HG03520 (cell line): ENCODE measurements around the gene ILF2.

Source experiments
- ATAC-seq: cut with Tn5 transposase; IDR thresholded peaks from one replicate; pipeline ENCODE4 v1.9.1; 2021; ENCODE audit warnings: mild to moderate bottlenecking, moderate library complexity; ENCODE audit not compliant: unreplicated experiment

Gene ILF2

DNA sequence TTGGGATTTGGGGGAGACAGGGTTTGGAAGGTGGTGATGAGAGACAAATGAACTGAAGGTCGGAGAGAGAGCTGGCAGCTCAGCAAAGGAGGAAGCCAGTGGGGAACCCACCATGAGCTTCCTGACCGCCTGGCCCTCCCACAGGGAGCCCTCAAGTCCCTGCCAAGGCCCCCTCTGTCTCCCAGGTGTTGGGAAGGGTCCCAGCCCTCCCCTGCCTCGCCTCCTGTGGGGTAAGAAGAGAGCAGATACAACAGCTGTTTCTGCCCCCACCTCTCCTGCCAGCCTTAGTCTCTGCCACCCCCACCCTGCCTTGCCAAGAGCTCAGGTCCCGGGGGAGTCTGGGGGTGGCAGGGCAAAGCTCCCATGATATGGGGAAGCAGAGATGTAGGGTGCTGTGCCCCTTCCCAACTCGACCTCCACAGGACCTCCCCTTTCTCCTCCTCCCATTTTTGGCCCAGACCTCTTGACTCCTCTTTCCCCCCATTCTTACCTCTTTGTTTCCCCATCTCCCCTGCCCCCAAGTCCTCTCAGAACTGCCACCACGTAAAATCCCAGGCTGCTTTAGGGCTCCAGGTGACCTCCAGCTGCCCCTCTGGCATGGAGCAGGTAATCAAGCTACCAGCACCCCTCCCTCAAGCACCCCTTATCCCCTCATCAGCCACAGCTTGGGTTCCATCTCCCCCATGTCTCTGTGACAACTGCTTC is 42.0 kb downstream of the ILF2 start:
- no peak for ATAC-seq

DNA sequence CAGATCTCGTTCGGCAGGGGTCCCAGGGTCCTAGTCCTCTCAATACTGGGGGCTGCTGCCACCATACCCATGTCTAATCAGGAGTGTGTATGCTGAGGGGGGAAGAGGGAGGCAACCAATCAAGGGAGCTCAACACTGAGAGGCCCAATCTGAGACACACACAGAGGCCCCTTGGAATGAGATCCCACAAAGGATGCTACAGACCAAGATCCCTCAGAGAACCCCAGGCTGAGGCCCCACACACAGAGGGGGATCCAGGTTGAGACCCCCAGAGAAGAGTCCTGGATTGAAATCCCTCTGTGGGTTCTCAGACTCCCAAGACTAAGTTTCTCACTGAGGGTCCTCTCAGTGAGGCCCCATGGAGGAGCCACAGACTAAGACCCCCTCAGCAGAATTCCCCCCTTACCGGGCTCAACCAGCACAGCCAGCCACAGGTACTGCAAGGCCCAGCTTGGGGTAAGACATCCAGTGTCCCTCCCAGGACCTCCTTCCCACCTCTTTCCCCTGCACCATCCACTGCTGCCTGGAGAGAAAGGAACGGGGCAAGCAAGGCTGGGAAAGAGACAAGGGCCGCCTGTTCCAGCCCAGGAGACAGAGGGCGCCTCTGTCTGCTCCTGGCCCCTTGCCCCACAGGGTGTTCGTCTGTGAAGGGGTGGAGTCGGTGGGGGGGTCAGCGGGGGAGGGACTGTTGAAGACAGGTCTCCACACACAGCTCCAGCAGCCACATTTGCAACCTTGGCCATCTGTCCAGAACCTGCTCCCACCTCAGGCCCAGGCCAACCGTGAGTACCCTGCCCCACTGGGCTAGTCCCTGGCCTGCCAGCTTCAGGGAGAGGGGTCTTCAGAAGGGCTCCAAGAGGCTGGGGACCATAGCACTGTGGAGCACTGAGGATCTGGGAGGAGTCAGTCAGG is 42.8 kb downstream of the ILF2 start, which contains the start of gene S100A1:
S100A1 (plus strand) TSS at position 720 of the 912 bp plus-strand sequence. CDS start 2,088 bp downstream, outside the sequence.
- ATAC-seq, result no peak

DNA sequence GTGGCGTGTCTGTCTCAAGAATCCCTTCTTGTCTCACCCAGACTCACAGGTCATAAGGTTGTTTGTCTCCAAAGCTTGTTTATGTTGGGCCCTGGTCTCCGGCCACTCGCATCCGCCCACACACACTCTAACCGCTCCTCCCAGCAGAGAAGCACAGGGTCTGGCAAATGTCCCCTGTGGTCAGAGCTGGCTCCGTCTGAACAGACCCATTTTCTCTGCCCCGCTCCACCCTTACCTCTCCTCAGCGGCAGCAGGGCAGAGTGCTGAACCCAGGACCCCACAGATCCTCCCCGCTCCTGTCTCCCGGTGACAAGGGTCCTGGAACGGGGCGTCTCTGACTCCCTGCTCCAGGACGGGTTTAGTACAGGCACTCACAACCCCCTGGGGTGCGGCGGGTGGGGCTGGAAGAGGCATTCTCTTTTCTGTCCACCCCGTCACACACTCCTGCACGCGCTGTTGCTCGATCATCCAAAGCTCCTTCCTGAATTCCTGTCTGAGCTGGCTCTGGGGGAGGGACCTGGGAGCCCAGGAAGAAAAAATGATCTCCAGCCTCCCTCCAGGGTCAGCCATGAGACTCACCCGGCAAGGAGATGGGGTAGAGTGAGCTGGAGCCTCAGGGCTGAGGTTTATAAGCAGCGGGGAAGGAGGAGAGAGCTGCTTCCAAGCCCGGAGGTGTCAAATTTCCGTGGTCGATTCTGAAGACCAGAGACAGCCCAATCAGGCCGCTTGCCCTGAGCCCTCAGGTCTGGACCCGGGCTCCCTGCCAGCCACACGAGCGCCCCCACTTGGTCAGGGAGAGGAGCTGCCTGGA is 43.7 kb downstream of the ILF2 start, which contains the start of gene S100A13:
S100A13 (minus strand) TSS at position 602 of the 811 bp plus-strand sequence. CDS start 1,033 bp downstream, outside the sequence.
- ATAC-seq, result no peak

DNA sequence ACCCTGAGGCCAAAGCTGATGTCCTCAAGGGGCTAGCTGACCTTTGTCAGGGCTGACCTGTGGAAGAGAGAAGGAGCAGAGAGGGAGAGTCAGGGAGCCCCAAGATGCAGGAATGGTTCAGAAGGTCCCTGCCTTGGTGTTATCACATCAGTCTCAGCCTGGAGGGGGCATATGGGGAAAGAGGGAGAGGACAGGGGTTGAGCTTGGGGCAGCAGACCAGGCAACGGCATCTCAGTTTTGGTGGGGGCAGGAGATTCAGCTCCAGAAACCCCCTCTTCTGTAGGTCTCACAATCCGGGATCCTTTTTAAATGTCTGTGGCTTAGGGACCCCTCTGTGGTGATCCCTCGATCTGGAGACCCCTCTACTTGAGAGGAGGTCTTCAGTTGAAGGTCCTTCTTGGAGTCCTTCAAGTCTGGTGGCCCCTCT is 44.3 kb downstream of the ILF2 start:
- no peak for ATAC-seq

DNA sequence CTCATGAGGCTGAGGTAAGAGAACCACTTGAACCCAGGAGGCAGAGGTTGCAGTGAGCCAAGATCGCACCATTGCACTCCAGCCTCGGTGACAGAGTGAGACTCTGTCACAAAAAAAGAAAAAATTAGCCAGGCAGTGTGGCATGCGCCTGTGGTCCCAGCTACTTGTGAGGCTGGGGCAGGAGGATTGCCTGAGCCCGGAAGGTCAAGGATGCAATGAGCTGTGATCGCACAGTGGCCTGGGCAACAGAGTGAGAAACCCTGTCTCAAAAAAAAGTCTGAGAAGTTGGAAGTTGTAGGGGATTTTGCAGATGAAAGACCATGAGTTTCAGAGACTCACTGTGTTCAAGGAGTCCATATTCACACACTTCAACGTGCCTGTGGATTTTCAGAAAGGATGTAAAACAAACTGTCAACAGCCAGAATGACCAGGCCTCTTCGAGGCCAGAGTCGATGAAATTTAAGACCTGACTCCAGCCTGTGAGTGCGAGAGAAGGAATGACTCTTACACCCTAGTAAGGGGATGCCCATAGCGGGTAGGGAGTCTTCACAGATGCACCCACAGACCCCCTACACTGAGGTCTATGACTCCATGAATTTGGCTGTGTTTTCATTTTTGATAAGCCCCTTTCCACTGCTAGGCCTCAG is 45.7 kb downstream of the ILF2 start:
- no peak for ATAC-seq

DNA sequence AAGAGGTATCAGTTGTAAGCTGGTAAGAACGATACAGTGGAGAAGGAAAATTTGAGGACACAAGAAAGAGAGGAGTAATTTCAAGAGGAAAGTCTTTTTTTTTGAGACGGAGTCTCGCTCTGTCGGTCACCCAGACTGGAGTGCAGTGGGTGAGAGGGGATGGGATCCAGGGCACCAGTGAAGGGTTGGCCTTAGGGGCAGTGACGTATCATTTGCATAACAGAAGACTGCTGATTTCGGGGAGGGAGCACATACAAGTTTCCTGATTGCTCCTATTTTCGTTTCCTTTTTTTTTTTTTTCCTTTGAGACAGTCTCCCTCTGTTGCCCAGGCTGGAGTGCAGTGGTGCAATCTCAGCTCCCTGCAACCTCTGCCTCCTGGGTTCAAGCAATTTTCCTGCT is 47.7 kb downstream of the ILF2 start:
- ATAC-seq, result no peak

DNA sequence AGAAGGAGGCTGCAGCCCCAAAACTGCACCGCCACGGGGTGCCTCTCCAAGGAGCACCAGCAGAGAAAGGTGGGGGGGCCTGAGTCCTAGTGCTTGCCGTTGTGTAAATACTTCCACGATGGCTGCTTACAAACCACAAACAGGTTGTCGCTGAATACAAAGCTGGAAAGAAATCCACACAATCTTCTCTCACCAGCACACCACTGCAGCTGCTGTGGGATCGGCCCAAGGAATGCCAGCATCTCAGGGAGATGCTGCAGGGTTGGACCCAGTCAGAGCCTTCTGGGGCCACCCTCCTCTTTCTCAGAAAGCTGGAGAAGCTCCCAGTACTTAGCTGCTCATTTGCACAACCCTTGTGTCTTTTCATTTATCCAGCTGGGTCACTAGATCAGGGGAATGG is 51.6 kb downstream of the ILF2 start:
- no peak for ATAC-seq

- ATAC-seq, result no peak
Measured at GRCh38 chr1:153617663-153618062, 53.1 kb downstream of the ILF2 start.

DNA sequence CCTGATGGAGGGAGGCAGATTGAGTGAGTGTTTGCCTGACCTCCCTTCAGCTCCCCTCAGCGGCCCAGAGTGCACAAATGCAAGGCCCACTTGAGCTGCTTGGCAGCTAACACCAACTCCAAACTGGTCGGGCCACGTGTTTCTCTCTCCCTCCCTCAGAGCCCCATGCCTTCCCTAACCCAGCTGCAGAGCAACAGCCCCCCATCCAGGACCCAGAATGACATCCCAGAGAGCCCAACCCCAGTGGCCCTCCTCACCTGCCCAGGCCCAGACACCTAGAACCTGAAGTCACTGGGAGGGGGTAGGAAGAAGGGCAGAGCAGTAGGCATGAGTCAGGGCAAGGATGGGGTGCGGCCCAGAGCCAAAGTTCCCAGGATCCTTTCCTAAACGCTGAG is 53.9 kb downstream of the ILF2 start:
- ATAC-seq, result no peak

- ATAC-seq, result no peak
Measured at GRCh38 chr1:153616144-153616916, 54.5 kb downstream of the ILF2 start, which contains the start of gene S100A14. TSS of gene S100A14 (minus strand) at chr1:153616325. CDS start at chr1:153615858, 467 bp downstream.

GRCh38 chr1:153615406-153615805 is 55.4 kb downstream of the ILF2 start:
- ATAC-seq, result no peak

GRCh38 chr1:153614906-153615305 is 55.9 kb downstream of the ILF2 start:
- ATAC-seq, result no peak

DNA sequence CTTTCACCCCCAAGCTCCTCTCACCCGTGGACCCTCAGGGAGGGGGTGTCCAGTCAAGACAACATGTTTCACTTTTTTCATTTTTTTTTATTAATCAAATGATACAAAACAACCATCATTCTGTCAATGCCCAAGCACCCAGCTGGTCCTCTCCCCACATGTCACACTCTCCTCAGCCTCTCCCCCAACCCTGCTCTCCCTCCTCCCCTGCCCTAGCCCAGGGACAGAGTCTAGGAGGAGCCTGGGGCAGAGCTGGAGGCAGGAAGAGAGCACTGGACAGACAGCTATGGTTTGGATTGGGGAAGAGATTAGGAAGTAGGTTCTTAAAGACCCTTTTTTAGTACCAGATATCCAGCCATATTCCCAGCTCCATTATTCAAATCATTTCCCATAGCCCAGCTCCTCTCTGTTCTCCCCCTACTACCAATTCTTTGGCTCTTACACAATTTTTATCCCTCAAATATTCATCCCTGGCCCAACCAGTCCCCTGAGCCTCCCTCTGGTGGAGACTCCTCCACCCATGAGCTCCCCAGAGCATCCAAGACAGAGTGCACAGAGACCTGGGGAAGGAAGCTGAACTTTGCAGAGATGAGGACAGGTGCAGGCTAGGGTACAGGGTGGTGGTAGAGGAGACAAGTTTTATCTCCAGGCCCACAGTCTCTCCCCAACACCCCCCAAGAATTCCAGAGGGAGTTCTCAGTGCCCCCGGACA is 56.4 kb downstream of the ILF2 start:
- no peak for ATAC-seq

- no peak for ATAC-seq
Measured at GRCh38 chr1:153613406-153613805, 57.4 kb downstream of the ILF2 start.

DNA sequence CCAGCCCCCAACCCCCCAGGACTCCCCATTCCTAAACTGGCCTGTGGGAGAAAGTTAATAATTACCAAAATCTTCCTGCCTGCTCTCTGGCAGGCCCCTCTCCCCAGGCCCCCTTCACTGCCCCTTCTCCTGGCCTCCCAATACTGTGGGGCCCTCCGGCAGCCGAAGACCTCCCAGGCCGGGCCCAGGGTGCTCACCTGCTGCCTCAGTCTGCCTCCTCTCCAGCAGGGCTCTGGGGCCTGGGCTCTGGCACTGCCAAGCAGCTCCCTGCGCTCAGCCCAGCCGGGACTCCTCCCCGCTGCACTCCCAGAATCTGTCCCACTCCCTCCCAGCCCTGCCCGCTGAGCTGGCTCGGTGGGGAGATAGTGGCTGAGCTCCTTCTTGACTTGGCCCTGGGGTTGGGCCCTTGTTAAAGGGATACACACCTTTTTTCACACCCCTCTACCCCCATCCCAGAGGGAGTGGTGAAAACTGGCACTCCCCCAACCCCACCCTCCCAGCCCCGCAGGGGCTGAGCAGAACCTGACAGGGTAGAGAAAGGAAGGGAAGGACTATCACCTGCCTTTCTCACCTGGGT is 58.0 kb downstream of the ILF2 start, which contains the start of gene S100A16:
S100A16 (minus strand) TSS at position 383 of the 577 bp plus-strand sequence. CDS start 4,986 bp downstream, outside the sequence.
- ATAC-seq, result no peak

DNA sequence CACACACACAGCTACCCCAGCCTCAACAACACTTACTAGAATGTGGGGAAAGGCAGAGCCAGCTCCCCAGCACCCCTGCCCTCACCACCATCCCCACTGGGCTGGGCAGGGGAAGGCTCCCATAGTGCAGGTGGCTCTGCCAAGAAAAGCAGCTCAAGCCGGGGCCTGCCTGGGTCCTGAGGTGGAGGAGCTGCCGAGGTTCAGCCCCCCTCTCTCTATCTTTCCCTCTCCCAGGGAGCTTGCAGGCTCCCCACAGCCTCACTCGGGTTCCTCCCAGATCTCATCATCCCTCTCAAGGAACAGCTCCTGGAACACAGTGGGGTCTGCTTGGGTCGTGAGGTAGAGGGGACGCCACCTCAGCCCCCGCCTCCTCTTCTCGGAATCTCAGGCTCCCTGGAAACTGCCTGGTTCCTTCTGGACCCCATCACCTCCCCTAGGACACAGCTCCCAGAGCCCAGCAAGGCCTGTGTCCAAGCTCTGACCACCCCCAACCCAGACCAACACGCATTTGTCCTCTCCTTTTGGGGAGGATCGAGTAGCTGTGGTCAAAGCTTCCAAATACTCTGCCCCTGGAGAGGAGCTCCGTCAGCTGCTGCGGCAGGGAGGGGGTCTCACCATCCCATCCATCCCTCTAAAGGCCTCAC is 58.6 kb downstream of the ILF2 start:
- no peak for ATAC-seq
